GM12872 (cell line): Measurements from ENCODE around the gene ZCCHC17.

ENCODE experiments used
- CTCF ChIP-seq: IDR thresholded peaks from 3 replicates; pipeline ENCODE4 v1.5.1; 2011; ENCODE audit warnings: low read depth, mild to moderate bottlenecking, low read length, moderate library complexity; ENCODE audit not compliant: insufficient read depth

ZCCHC17 gene

GRCh38 chr1:31296486-31297276 lies at the start of gene ZCCHC17, which contains the start of gene SNRNP40:
Gene ZCCHC17, plus strand, starts transcription at chr1:31297032. Its CDS starts 13,067 bp downstream, at chr1:31310099.
Gene SNRNP40, minus strand, starts transcription at chr1:31296788. Its CDS starts 37 bp downstream, at chr1:31296751.
- TF ChIP-seq CTCF = 0 out of 3 replicates have a peak, but pooled peaks have one; percentile 11

GRCh38 chr1:31248276-31248675 lies 48.6 kb upstream of the ZCCHC17 start:
- no peak for TF ChIP-seq CTCF

GRCh38 chr1:31249854-31250253 lies 47.0 kb upstream of the ZCCHC17 start:
- no peak for TF ChIP-seq CTCF

GRCh38 chr1:31257213-31257612 lies 39.6 kb upstream of the ZCCHC17 start:
- no peak for TF ChIP-seq CTCF

GRCh38 chr1:31258581-31258980 lies 38.3 kb upstream of the ZCCHC17 start:
- no peak for TF ChIP-seq CTCF

- TF ChIP-seq CTCF = no peak
These were observed 37.1 kb upstream of the ZCCHC17 start for GRCh38 chr1:31259746-31260145.

- TF ChIP-seq CTCF = no peak
These were observed 34.9 kb upstream of the ZCCHC17 start for GRCh38 chr1:31261916-31262315.
